Loucy (cell line): ENCODE results near the gene CHI3L1.

Experiments used
- H2AFZ ChIP-seq: fragments of 200-600 bp; sonication (generic); 2 replicates; pipeline ENCODE4 v1.6.0; 2016; ENCODE audit warnings: antibody characterized with exemption, mild to moderate bottlenecking, low read length, moderate library complexity
- H3F3A ChIP-seq: fragments of 200-600 bp; 2 replicates; pipeline ENCODE4 v1.6.0; 2016; ENCODE audit warnings: antibody characterized with exemption, low read depth, mild to moderate bottlenecking
- H3K27me3 ChIP-seq: fragments of 200-600 bp; sonication (generic); 2 replicates; pipeline ENCODE4 v1.6.1; 2014; ENCODE audit warnings: low read length, mild to moderate bottlenecking; ENCODE audit not compliant: insufficient read depth, poor library complexity, severe bottlenecking
- H3K36me3 ChIP-seq: fragments of 200-600 bp; sonication (generic); 2 replicates; pipeline ENCODE4 v1.6.1; 2016; ENCODE audit warnings: low read length; ENCODE audit not compliant: insufficient read depth
- H3K4me1 ChIP-seq: fragments of 200-600 bp; sonication (generic); 2 replicates; pipeline ENCODE4 v1.5.1; 2014; ENCODE audit warnings: low read length, mild to moderate bottlenecking; ENCODE audit not compliant: insufficient read depth, poor library complexity, severe bottlenecking
- H3K4me2 ChIP-seq: fragments of 200-600 bp; sonication (generic); 2 replicates; pipeline ENCODE4 v1.6.0; 2014; ENCODE audit warnings: antibody characterized with exemption, low read length, low read depth, mild to moderate bottlenecking; ENCODE audit not compliant: poor library complexity, severe bottlenecking
- H3K4me3 ChIP-seq: fragments of 200-600 bp; sonication (generic); 2 replicates; pipeline ENCODE4 v1.5.1; 2014; ENCODE audit warnings: low read length, mild to moderate bottlenecking, mixed read lengths; ENCODE audit not compliant: poor library complexity, severe bottlenecking
- H3K79me2 ChIP-seq: fragments of 200-600 bp; sonication (generic); 2 replicates; pipeline ENCODE4 v1.6.1; 2014; ENCODE audit warnings: low read length; ENCODE audit not compliant: insufficient read depth
- H3K9ac ChIP-seq: fragments of 200-600 bp; sonication (generic); 2 replicates; pipeline ENCODE4 v1.6.0; 2014; ENCODE audit warnings: mild to moderate bottlenecking, low read depth, low read length, moderate library complexity; ENCODE audit not compliant: poor library complexity, severe bottlenecking
- H3K9me2 ChIP-seq: fragments of 200-600 bp; sonication (generic); replicated peaks from 2 replicates; pipeline ENCODE4 v1.6.1; 2016; ENCODE audit warnings: low read depth, low read length, mixed read lengths
- H3K9me3 ChIP-seq: fragments of 200-600 bp; sonication (generic); 2 replicates; pipeline ENCODE4 v1.6.1; 2014; ENCODE audit warnings: mild to moderate bottlenecking, antibody characterized with exemption, low read length, low read depth; ENCODE audit not compliant: insufficient read depth
- H4K20me1 ChIP-seq: fragments of 200-600 bp; sonication (generic); 2 replicates; pipeline ENCODE4 v1.6.0; 2014; ENCODE audit warnings: antibody characterized with exemption, low read length, mild to moderate bottlenecking; ENCODE audit not compliant: insufficient read depth, poor library complexity, severe bottlenecking
- CTCF ChIP-seq: fragments of 200-600 bp; sonication (generic); conservative IDR thresholded peaks from 2 replicates; pipeline ENCODE4 v1.5.1; 2014; ENCODE audit warnings: mild to moderate bottlenecking, antibody characterized with exemption, low read length
- EZH2phosphoT487 ChIP-seq: fragments of 200-600 bp; IDR thresholded peaks from 2 replicates; pipeline ENCODE4 v1.6.1; 2018; ENCODE audit warnings: antibody characterized with exemption, mild to moderate bottlenecking, moderate library complexity, borderline replicate concordance

CHI3L1 gene

GRCh38 chr1:203185061-203185461, 1.4 kb downstream of the CHI3L1 start:
- no peak overlapping the region for H3K4me2 ChIP-seq
- H2AFZ ChIP-seq = no peak overlapping the region
- H4K20me1 ChIP-seq = no peaks in the 10 kb centered on the region
- H3K4me3 ChIP-seq = no peak overlapping the region
- H3K79me2 ChIP-seq = no peaks in the 10 kb centered on the region
- no peaks in the 10 kb centered on the region for H3F3A ChIP-seq
- no peak overlapping the region for H3K9ac ChIP-seq
- no peaks in the 10 kb centered on the region for H3K9me3 ChIP-seq
- no peaks in the 10 kb centered on the region for H3K4me1 ChIP-seq
- no peaks in the 10 kb centered on the region for H3K9me2 ChIP-seq
- H3K27me3 ChIP-seq = no peaks in the 10 kb centered on the region
- TF ChIP-seq EZH2phosphoT487 = no peak
- H3K36me3 ChIP-seq = no peaks in the 10 kb centered on the region

GRCh38 chr1:203184467-203184866, 2.0 kb downstream of the CHI3L1 start:
- Histone ChIP-seq H3K9me3 (no peaks in the 10 kb centered on the region), H3K9me2 (no peaks in the 10 kb centered on the region), H3K4me2 (no peak overlapping the region), H3K4me3 (no peak overlapping the region), H3K79me2 (no peaks in the 10 kb centered on the region), H3K27me3 (no peaks in the 10 kb centered on the region), H4K20me1 (no peaks in the 10 kb centered on the region), H3K36me3 (no peaks in the 10 kb centered on the region), H2AFZ (no peak overlapping the region), H3K9ac (no peak overlapping the region), H3K4me1 (no peaks in the 10 kb centered on the region), H3F3A (no peaks in the 10 kb centered on the region)
- TF ChIP-seq EZH2phosphoT487 = no peak
- TF ChIP-seq CTCF = no peak

GRCh38 chr1:203183828-203184227, 2.7 kb downstream of the CHI3L1 start:
- H4K20me1 ChIP-seq = no peaks in the 10 kb centered on the region
- H3K9ac ChIP-seq = no peak overlapping the region
- no peaks in the 10 kb centered on the region for H3K36me3 ChIP-seq
- no peak overlapping the region for H3K4me3 ChIP-seq
- H3K9me2 ChIP-seq = no peaks in the 10 kb centered on the region
- no peaks in the 10 kb centered on the region for H3K79me2 ChIP-seq
- H3K4me2 ChIP-seq = no peak overlapping the region
- H3K9me3 ChIP-seq = no peaks in the 10 kb centered on the region
- no peaks in the 10 kb centered on the region for H3F3A ChIP-seq
- H2AFZ ChIP-seq = no peak overlapping the region
- H3K27me3 ChIP-seq = no peaks in the 10 kb centered on the region
- no peaks in the 10 kb centered on the region for H3K4me1 ChIP-seq
- no peak for TF ChIP-seq CTCF
- TF ChIP-seq EZH2phosphoT487 = no peak

GRCh38 chr1:203182387-203182953, 4.0 kb downstream of the CHI3L1 start:
- H3K9ac ChIP-seq = no peak overlapping the region
- H3K4me3 ChIP-seq = no peak overlapping the region
- no peak overlapping the region for H2AFZ ChIP-seq
- peaks cover 9% of the 10 kb centered on the region for H3K4me1 ChIP-seq
- H3K27me3 ChIP-seq = no peaks in the 10 kb centered on the region
- no peak overlapping the region for H3K4me2 ChIP-seq
- no peaks in the 10 kb centered on the region for H3K79me2 ChIP-seq
- H3F3A ChIP-seq = no peaks in the 10 kb centered on the region
- no peaks in the 10 kb centered on the region for H3K9me3 ChIP-seq
- no peak for TF ChIP-seq EZH2phosphoT487
- no peak for TF ChIP-seq CTCF
- H3K9me2 ChIP-seq = no peaks in the 10 kb centered on the region
- H4K20me1 ChIP-seq = no peaks in the 10 kb centered on the region
- H3K36me3 ChIP-seq = no peaks in the 10 kb centered on the region
